ENCODE measurements around the gene MAP2K3.

The MAP2K3 gene

GRCh38 chr17:21297026-21297520 is 12.6 kb downstream of the MAP2K3 start:
- peaks cover 11% of the 10 kb centered on the region; the same call in 1 of the 2 replicates for H3K79me2 ChIP-seq (ENCODE audit: insufficient read depth, low read depth)
- no peak overlapping the region for H3K27ac ChIP-seq
- H3K36me3 ChIP-seq (ENCODE audit: insufficient read depth) = no peaks in the 10 kb centered on the region
- no peak overlapping the region for H2AFZ ChIP-seq (ENCODE audit: low read depth)
- H3K27me3 ChIP-seq (ENCODE audit: insufficient read depth, low read depth) = no peaks in the 10 kb centered on the region
- no peak overlapping the region for H3K4me2 ChIP-seq
- no peak overlapping the region for H3K4me3 ChIP-seq (IDR thresholded peaks at IDR 0.05; ENCODE audit: insufficient read depth, low read depth, low read length)
- no peaks in the 10 kb centered on the region for H3K4me1 ChIP-seq (ENCODE audit: low read depth, poor library complexity, severe bottlenecking)
- H3K9ac ChIP-seq = no peak overlapping the region
- no peak for TF ChIP-seq CTCF (conservative IDR thresholded peaks at IDR 0.05; ENCODE audit: low read depth, low read length)
- no peaks in the 10 kb centered on the region for H4K20me1 ChIP-seq (ENCODE audit: insufficient read depth)

GRCh38 chr17:21297597-21297996 is 13.1 kb downstream of the MAP2K3 start:
- no peaks in the 10 kb centered on the region for H3K36me3 ChIP-seq (ENCODE audit: insufficient read depth)

GRCh38 chr17:21298056-21298982 is 13.8 kb downstream of the MAP2K3 start:
- TF ChIP-seq CTCF (conservative IDR thresholded peaks at IDR 0.05; ENCODE audit: low read depth, low read length) = no peak
- Histone ChIP-seq H3K4me2 (no peak overlapping the region), H2AFZ (ENCODE audit: low read depth) (no peak overlapping the region), H4K20me1 (ENCODE audit: insufficient read depth) (no peaks in the 10 kb centered on the region), H3K36me3 (ENCODE audit: insufficient read depth) (no peaks in the 10 kb centered on the region), H3K4me3 (IDR thresholded peaks at IDR 0.05; ENCODE audit: insufficient read depth, low read depth, low read length) (no peak overlapping the region), H3K79me2 (ENCODE audit: insufficient read depth, low read depth) (no peaks in the 10 kb centered on the region; the same call in 1 of the 2 replicates), H3K27me3 (ENCODE audit: insufficient read depth, low read depth) (no peaks in the 10 kb centered on the region), H3K4me1 (ENCODE audit: low read depth, poor library complexity, severe bottlenecking) (no peaks in the 10 kb centered on the region), H3K27ac (no peak overlapping the region), H3K9ac (no peak overlapping the region)

More at GRCh38 chr17:21297597-21297996, 13.1 kb downstream of the MAP2K3 start:
- Histone ChIP-seq H3K4me2 (no peak overlapping the region), H2AFZ (ENCODE audit: low read depth) (no peak overlapping the region), H3K27ac (no peak overlapping the region), H3K9ac (no peak overlapping the region), H3K27me3 (ENCODE audit: insufficient read depth, low read depth) (no peaks in the 10 kb centered on the region), H3K4me3 (IDR thresholded peaks at IDR 0.05; ENCODE audit: insufficient read depth, low read depth, low read length) (no peak overlapping the region), H3K79me2 (ENCODE audit: insufficient read depth, low read depth) (peaks cover 6% of the 10 kb centered on the region; the same call in 1 of the 2 replicates), H3K4me1 (ENCODE audit: low read depth, poor library complexity, severe bottlenecking) (no peaks in the 10 kb centered on the region), H4K20me1 (ENCODE audit: insufficient read depth) (no peaks in the 10 kb centered on the region)
- no peak for TF ChIP-seq CTCF (conservative IDR thresholded peaks at IDR 0.05; ENCODE audit: low read depth, low read length)

GRCh38 chr17:21298983-21299519 is 14.5 kb downstream of the MAP2K3 start:
- Histone ChIP-seq H3K4me3 (IDR thresholded peaks at IDR 0.05; ENCODE audit: insufficient read depth, low read depth, low read length) (no peak overlapping the region), H3K9ac (no peak overlapping the region), H3K36me3 (ENCODE audit: insufficient read depth) (no peaks in the 10 kb centered on the region), H2AFZ (ENCODE audit: low read depth) (no peak overlapping the region), H4K20me1 (ENCODE audit: insufficient read depth) (no peaks in the 10 kb centered on the region), H3K27ac (no peak overlapping the region), H3K4me1 (ENCODE audit: low read depth, poor library complexity, severe bottlenecking) (no peaks in the 10 kb centered on the region), H3K4me2 (no peak overlapping the region), H3K27me3 (ENCODE audit: insufficient read depth, low read depth) (no peaks in the 10 kb centered on the region), H3K79me2 (ENCODE audit: insufficient read depth, low read depth) (no peaks in the 10 kb centered on the region; the same call in 1 of the 2 replicates)
- TF ChIP-seq CTCF (conservative IDR thresholded peaks at IDR 0.05; ENCODE audit: low read depth, low read length) = no peak

Measured in KMS-11 (cell line).